ENCODE results near the gene STT3B.
A peak's percentile ranks its signal among the peaks of the same experiment; 100 is the strongest.

The STT3B gene

GRCh38 chr3:31515486-31516284 lies 17.0 kb upstream of the STT3B start:
- no peak for DNase-seq

- no peak for DNase-seq
These were observed 16.0 kb upstream of the STT3B start for GRCh38 chr3:31516757-31517156.

- no peak for DNase-seq
These were observed 11.3 kb upstream of the STT3B start for GRCh38 chr3:31521468-31521867.

GRCh38 chr3:31522152-31522551 lies 10.6 kb upstream of the STT3B start:
- no peak for DNase-seq

GRCh38 chr3:31523543-31523942 lies 9.2 kb upstream of the STT3B start:
- no peak for DNase-seq

GRCh38 chr3:31525532-31525931 lies 7.2 kb upstream of the STT3B start:
- no peak for DNase-seq

GRCh38 chr3:31529421-31529820 lies 3.3 kb upstream of the STT3B start:
- no peak for DNase-seq

- no peak for DNase-seq
These were observed 2.4 kb upstream of the STT3B start for GRCh38 chr3:31530039-31530959.

- DNase-seq = no peak
These were observed 1.8 kb upstream of the STT3B start for GRCh38 chr3:31530960-31531335.

GRCh38 chr3:31531452-31531991 lies 1.2 kb upstream of the STT3B start:
- DNase-seq = no peak

GRCh38 chr3:31531992-31532586 lies 636 bp upstream of the STT3B start:
- DNase-seq = peak; percentile 100

- DNase-seq = peak; percentile 84
These were observed 692 bp downstream of the STT3B start for GRCh38 chr3:31533169-31534064.

GRCh38 chr3:31534065-31534425 lies 1.3 kb downstream of the STT3B start:
- no peak for DNase-seq

- DNase-seq = no peak
These were observed 3.8 kb downstream of the STT3B start for GRCh38 chr3:31536497-31536896.

GRCh38 chr3:31538801-31539200 lies 6.1 kb downstream of the STT3B start:
- no peak for DNase-seq

- no peak for DNase-seq
These were observed 6.5 kb downstream of the STT3B start for GRCh38 chr3:31539275-31539674.

GRCh38 chr3:31541089-31541488 lies 8.4 kb downstream of the STT3B start:
- no peak for DNase-seq

- no peak for DNase-seq
These were observed 9.5 kb downstream of the STT3B start for GRCh38 chr3:31542246-31542645.

GRCh38 chr3:31543375-31543774 lies 10.7 kb downstream of the STT3B start:
- no peak for DNase-seq

- DNase-seq = no peak
These were observed 11.9 kb downstream of the STT3B start for GRCh38 chr3:31544634-31545033.

- DNase-seq = no peak
These were observed 13.4 kb downstream of the STT3B start for GRCh38 chr3:31546162-31546561.

GRCh38 chr3:31546725-31547124 lies 14.0 kb downstream of the STT3B start:
- DNase-seq = no peak
